Gastrocnemius medialis (tissue), 4 donors: ENCODE results near the gene GALNT15.

Experiments used
- CTCF ChIP-seq, 5 experiments: fragments of 450-650 bp in 3 of 5; fragments of 200-600 bp in 2 of 5; sonication (generic) in 2 of 5; IDR thresholded peaks in 4 of 5; conservative IDR thresholded peaks in 1 of 5; 1 replicate in 4 of 5; 2 replicates in 1 of 5; pipeline ENCODE4 v1.5.1; 2016 to 2019; ENCODE audit warnings: antibody characterized with exemption in 5 of 5, mild to moderate bottlenecking in 3 of 5, moderate library complexity in 3 of 5
- POLR2A ChIP-seq, 2 donors: fragments of 450-650 bp; IDR thresholded peaks; one replicate each; pipeline ENCODE4 v1.6.1; 2017; ENCODE audit warnings: antibody characterized with exemption in 2 of 2, mild to moderate bottlenecking in 2 of 2, moderate library complexity in 2 of 2

DNA sequence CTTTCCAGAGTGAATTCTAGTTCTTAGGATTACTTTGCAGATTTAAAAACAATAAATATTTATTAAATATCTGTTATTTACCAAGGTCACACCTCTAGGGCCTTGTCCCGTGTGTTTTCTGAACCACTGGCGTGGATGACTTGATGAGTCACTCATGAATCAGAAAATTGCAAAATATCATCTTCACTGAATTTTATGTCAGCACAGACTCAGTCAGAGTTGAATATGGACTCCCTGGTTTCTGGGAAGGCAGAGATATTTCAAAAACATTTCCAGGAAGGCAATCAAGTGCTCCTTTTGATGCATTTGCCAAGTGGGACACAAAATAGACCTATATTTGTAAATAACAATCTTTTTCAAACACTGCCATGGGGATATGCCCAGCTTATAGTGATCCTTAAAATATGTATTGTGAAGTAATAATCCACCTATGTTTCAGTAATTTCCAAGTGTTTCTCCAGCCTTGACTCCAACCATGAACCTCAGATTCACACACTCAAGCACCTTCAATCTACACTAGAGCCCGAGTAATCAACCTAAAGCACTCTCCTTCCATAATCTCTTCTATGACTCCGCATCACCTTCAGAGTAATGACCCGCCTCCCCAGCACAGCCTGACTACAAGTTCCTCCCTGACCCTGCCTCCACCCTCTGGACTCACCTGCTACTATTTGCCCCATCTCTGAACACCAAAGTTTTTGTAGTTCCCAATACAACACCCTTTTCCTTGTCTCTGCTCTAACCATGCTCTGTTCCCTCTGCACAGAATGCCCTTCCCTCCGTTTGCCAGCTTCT is 65.9 kb downstream of the GALNT15 start:
- TF ChIP-seq CTCF (IDR thresholded peaks at IDR 0.05 in 4 of 5, conservative IDR thresholded peaks at IDR 0.05 in 1 of 5) (no peak), POLR2A (IDR thresholded peaks at IDR 0.05) (no peak)
